ENCODE data around the gene CYTH3. TPM values are rescaled to one million over a fixed set of nuclear protein-coding genes. Genes with fewer than 3 reads are reported as not detected.

The CYTH3 gene
- polyA plus RNA-seq, 1 donor (not counting 4 experiments of a cell fraction or from before 2014, with no cell fraction given): 28.4 TPM

- Histone ChIP-seq H3K79me2 (ENCODE audit: control insufficient read depth, insufficient read depth, low read length) (peaks cover 37% of the 10 kb centered on the region), H3K4me1 (ENCODE audit: control insufficient read depth, extremely low read depth, insufficient read depth, low read length) (peaks cover 19% of the 10 kb centered on the region), H3K4me3 (ENCODE audit: control insufficient read depth in 2 of 3, extremely low read depth in 1 of 3, insufficient read depth in 2 of 3, low read depth in 1 of 3, low read length in 3 of 3) (no peak overlapping the region), H3K27ac (ENCODE audit: control insufficient read depth, insufficient read depth, low read length) (no peak overlapping the region), H2AFZ (ENCODE audit: control insufficient read depth, low read length) (no peak overlapping the region), H3K9me1 (ENCODE audit: control insufficient read depth, extremely low read depth, insufficient read depth, low read length) (no peaks in the 10 kb centered on the region), H3K9me3 (ENCODE audit: control insufficient read depth, low read depth, low read length) (no peaks in the 10 kb centered on the region), H3K9ac (ENCODE audit: control insufficient read depth, extremely low read depth, insufficient read depth, low read length) (no peak overlapping the region), H4K20me1 (ENCODE audit: control insufficient read depth, extremely low read depth, insufficient read depth, low read length) (no peaks in the 10 kb centered on the region), H3K36me3 (ENCODE audit: control insufficient read depth in 2 of 2, extremely low read depth in 1 of 2, insufficient read depth in 2 of 2, low read length in 2 of 2) (no peaks in the 10 kb centered on the region), H3K27me3 (ENCODE audit: control insufficient read depth, extremely low read depth, insufficient read depth, low read length) (no peaks in the 10 kb centered on the region), H3K4me2 (ENCODE audit: control insufficient read depth, extremely low read depth, insufficient read depth, low read depth, low read length) (no peak overlapping the region)
- TF ChIP-seq CTCF (optimal IDR thresholded peaks at IDR 0.05 in 1 of 3, IDR thresholded peaks at IDR 0.05 in 1 of 3, conservative IDR thresholded peaks at IDR 0.05 in 1 of 3; ENCODE audit: extremely low read depth in 1 of 3, insufficient read depth in 2 of 3, low read length in 3 of 3): no peak
- TF ChIP-seq EZH2 (IDR thresholded peaks at IDR 0.05; ENCODE audit: low read length): no peak
- FAIRE-seq: no peak
- no peak for DNase-seq (ENCODE audit: low read depth, low spot score)
- dilution Hi-C loops (cut with MboI; ENCODE audit: extremely low pct_ligation_motif_present, low sequenced_read_pairs): no loop called here
Measured at GRCh38 chr7:6273380-6273837, 985 bp upstream of the CYTH3 start.

- Histone ChIP-seq H3K27ac (ENCODE audit: control insufficient read depth, insufficient read depth, low read length) (peak overlapping the region; percentile 76), H3K4me3 (ENCODE audit: control insufficient read depth in 2 of 3, extremely low read depth in 1 of 3, insufficient read depth in 2 of 3, low read depth in 1 of 3, low read length in 3 of 3) (peak overlapping the region; percentile 69 to 98 (median 92)), H3K9me3 (ENCODE audit: control insufficient read depth, low read depth, low read length) (no peaks in the 10 kb centered on the region), H3K4me1 (ENCODE audit: control insufficient read depth, extremely low read depth, insufficient read depth, low read length) (peaks cover 22% of the 10 kb centered on the region), H3K9ac (ENCODE audit: control insufficient read depth, extremely low read depth, insufficient read depth, low read length) (peak overlapping the region; percentile 89), H3K36me3 (ENCODE audit: control insufficient read depth in 2 of 2, extremely low read depth in 1 of 2, insufficient read depth in 2 of 2, low read length in 2 of 2) (peaks cover 0 to 4% of the 10 kb centered on the region in 2 experiments), H3K4me2 (ENCODE audit: control insufficient read depth, extremely low read depth, insufficient read depth, low read depth, low read length) (peak overlapping the region; percentile 99), H2AFZ (ENCODE audit: control insufficient read depth, low read length) (peak overlapping the region; percentile 78), H3K9me1 (ENCODE audit: control insufficient read depth, extremely low read depth, insufficient read depth, low read length) (no peaks in the 10 kb centered on the region), H3K79me2 (ENCODE audit: control insufficient read depth, insufficient read depth, low read length) (peaks cover 52% of the 10 kb centered on the region), H3K27me3 (ENCODE audit: control insufficient read depth, extremely low read depth, insufficient read depth, low read length) (no peaks in the 10 kb centered on the region), H4K20me1 (ENCODE audit: control insufficient read depth, extremely low read depth, insufficient read depth, low read length) (no peaks in the 10 kb centered on the region)
- TF ChIP-seq EZH2 (IDR thresholded peaks at IDR 0.05; ENCODE audit: low read length) (no peak), CTCF (optimal IDR thresholded peaks at IDR 0.05 in 1 of 3, IDR thresholded peaks at IDR 0.05 in 1 of 3, conservative IDR thresholded peaks at IDR 0.05 in 1 of 3; ENCODE audit: extremely low read depth in 1 of 3, insufficient read depth in 2 of 3, low read length in 3 of 3) (no peak)
- DNase-seq (ENCODE audit: low read depth, low spot score): no peak
- dilution Hi-C loops (cut with MboI; ENCODE audit: extremely low pct_ligation_motif_present, low sequenced_read_pairs): no loop called here
- FAIRE-seq: no peak
Measured at GRCh38 chr7:6271694-6272440, 557 bp downstream of the CYTH3 start.
